Keratinocyte (primary cell): ENCODE results near the gene FAM107B. TPM values are rescaled to one million over a fixed set of nuclear protein-coding genes. Genes with fewer than 3 reads are reported as not detected.
"Not testable (repeated sequence)": the region's sequence is repeated elsewhere in the genome, so short reads cannot be mapped to it uniquely, and the experiment has no call there.

Source experiments
- DNase-seq: peaks from one replicate; pipeline ENCODE4 v3.0.0-alpha.2; 2011; ENCODE audit warnings: low read depth, missing footprints, low spot score
- FAIRE-seq: peaks from 2 replicates; lab custom pipeline; 2011; peaks lifted over from hg19 to GRCh38; lab: Jason Lieb, UNC
- H2AFZ ChIP-seq: 2 replicates; pipeline ENCODE4 v1.6.0; 2012; ENCODE audit warnings: low read length, control low read depth, inconsistent platforms; ENCODE audit not compliant: control insufficient read depth
- H3K27ac ChIP-seq: 2 replicates; pipeline ENCODE4 v1.5.1; 2011; ENCODE audit warnings: low read length; ENCODE audit not compliant: control insufficient read depth, insufficient read depth
- H3K27me3 ChIP-seq: 3 replicates; pipeline ENCODE4 v1.6.0; 2011; ENCODE audit warnings: low read length; ENCODE audit not compliant: control insufficient read depth, insufficient read depth; ENCODE audit errors: extremely low read depth
- H3K36me3 ChIP-seq, 2 experiments: 2 replicates in 1 of 2; 3 replicates in 1 of 2; pipeline ENCODE4 v1.5.1; 2011; ENCODE audit warnings: low read length in 2 of 2, mild to moderate bottlenecking in 1 of 2; ENCODE audit not compliant: control insufficient read depth in 2 of 2, insufficient read depth in 2 of 2; ENCODE audit errors: extremely low read depth in 1 of 2
- H3K4me1 ChIP-seq: 3 replicates; pipeline ENCODE4 v1.5.1; 2011; ENCODE audit warnings: low read length; ENCODE audit not compliant: control insufficient read depth, insufficient read depth; ENCODE audit errors: extremely low read depth
- H3K4me2 ChIP-seq: 3 replicates; pipeline ENCODE4 v1.6.0; 2011; ENCODE audit warnings: low read depth, low read length; ENCODE audit not compliant: control insufficient read depth, insufficient read depth; ENCODE audit errors: extremely low read depth
- H3K4me3 ChIP-seq, 3 experiments: fragments of 200-600 bp in 1 of 3; sonication (generic) in 1 of 3; 2 replicates in 2 of 3; 3 replicates in 1 of 3; pipeline ENCODE4 v1.5.1; 2011 to 2016; ENCODE audit warnings: low read length in 3 of 3, mild to moderate bottlenecking in 3 of 3, control low read depth in 2 of 3, inconsistent platforms in 1 of 3, low read depth in 1 of 3, mixed read lengths in 1 of 3, mixed run types in 1 of 3, moderate library complexity in 1 of 3; ENCODE audit not compliant: control insufficient read depth in 2 of 3, insufficient read depth in 2 of 3; ENCODE audit errors: extremely low read depth in 1 of 3
- H3K79me2 ChIP-seq: 2 replicates; pipeline ENCODE4 v1.6.0; 2012; ENCODE audit warnings: low read length; ENCODE audit not compliant: control insufficient read depth, insufficient read depth
- H3K9ac ChIP-seq: 3 replicates; pipeline ENCODE4 v1.6.0; 2011; ENCODE audit warnings: low read length; ENCODE audit not compliant: control insufficient read depth, insufficient read depth; ENCODE audit errors: extremely low read depth
- H3K9me1 ChIP-seq: 3 replicates; pipeline ENCODE4 v1.6.0; 2011; ENCODE audit warnings: low read length; ENCODE audit not compliant: control insufficient read depth, insufficient read depth; ENCODE audit errors: extremely low read depth
- H3K9me3 ChIP-seq: 2 replicates; pipeline ENCODE4 v1.5.1; 2012; ENCODE audit warnings: low read depth, low read length; ENCODE audit not compliant: control insufficient read depth
- H4K20me1 ChIP-seq: 3 replicates; pipeline ENCODE4 v1.6.0; 2011; ENCODE audit warnings: low read length; ENCODE audit not compliant: control insufficient read depth, insufficient read depth; ENCODE audit errors: extremely low read depth
- EZH2 ChIP-seq: IDR thresholded peaks from one replicate; pipeline ENCODE4 v1.6.1; 2012; ENCODE audit warnings: inconsistent platforms, mild to moderate bottlenecking, low read length, moderate library complexity
- dilution Hi-C: fragments of 300-500 bp; cut with MboI; formaldehyde crosslinking; loops from one replicate; pipeline ENCODE4 v1.7.0; 2020; ENCODE audit warnings: low sequenced_read_pairs; ENCODE audit not compliant: extremely low pct_ligation_motif_present
- polyA plus RNA-seq, 5 experiments: library from polyadenylated mRNA; depleted of rRNA in 3 of 5; stranded (reverse) in 3 of 5; stranded (forward) in 1 of 5; unstranded in 1 of 5; fragments of >200 nt; gene quantifications; 1 replicate in 1 of 5; 2 replicates in 3 of 5; 3 replicates in 1 of 5; pipeline versions ENCODE4 v1.2.1 to v1.2.3, GENCODE V29; 2011 to 2012; ENCODE audit warnings: missing spikeins in 2 of 5, low read depth in 1 of 5, low replicate concordance in 1 of 5
- TF ChIP-seq, protein P1 (sequence below), 3 experiments: IDR thresholded peaks in 1 of 3; conservative IDR thresholded peaks in 1 of 3; optimal IDR thresholded peaks in 1 of 3; 2 replicates in 2 of 3; 3 replicates in 1 of 3; pipeline versions ENCODE3 to v1.5.1; 2011; ENCODE audit warnings: low read length in 3 of 3, mild to moderate bottlenecking in 3 of 3, moderate library complexity in 2 of 3, control low read depth in 1 of 3, inconsistent platforms in 1 of 3; ENCODE audit not compliant: insufficient read depth in 2 of 3; ENCODE audit errors: extremely low read depth in 1 of 3

FAM107B gene
- polyA plus RNA-seq, 1 donor (not counting 4 experiments of a cell fraction or from before 2014, with no cell fraction given), result 8.7 TPM

DNA sequence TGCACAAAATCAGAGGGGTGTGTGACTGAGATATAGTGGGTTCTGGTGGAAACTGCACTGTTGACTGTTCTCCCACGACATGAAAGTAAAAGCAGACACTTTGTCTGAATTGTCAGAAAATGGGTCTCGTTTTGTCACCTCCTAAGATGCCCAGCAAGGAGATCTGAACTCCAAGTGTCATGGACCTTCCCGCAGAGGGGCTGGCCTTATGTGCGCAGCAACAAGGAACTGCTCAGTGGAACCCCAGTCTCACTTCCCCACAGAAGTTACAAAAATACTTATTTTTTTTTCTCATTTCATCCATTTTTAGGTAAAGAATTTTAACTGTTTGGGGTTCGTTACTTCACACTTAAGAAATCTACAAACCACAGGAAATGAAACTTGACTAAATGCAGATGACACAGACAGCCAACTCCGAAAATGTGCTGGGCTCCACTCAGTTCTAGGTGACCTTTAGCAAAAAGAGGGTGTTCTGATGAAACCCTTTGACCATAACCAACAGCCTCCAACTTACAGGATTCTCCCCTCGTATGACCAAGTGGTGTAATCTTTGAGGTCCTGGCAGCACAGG is 115.0 kb downstream of the FAM107B start:
- H2AFZ ChIP-seq, result no peak overlapping the region
- H3K4me2 ChIP-seq, result no peak overlapping the region
- no peaks in the 10 kb centered on the region for H4K20me1 ChIP-seq
- H3K4me3 ChIP-seq, result no peak overlapping the region
- FAIRE-seq (no peak), DNase-seq (no peak)
- no peak overlapping the region for H3K27ac ChIP-seq
- H3K9me1 ChIP-seq, result no peaks in the 10 kb centered on the region
- dilution Hi-C loops, result no loop called here
- H3K9me3 ChIP-seq, result no peaks in the 10 kb centered on the region
- no peak for TF ChIP-seq EZH2
- TF ChIP-seq, protein P1, sequence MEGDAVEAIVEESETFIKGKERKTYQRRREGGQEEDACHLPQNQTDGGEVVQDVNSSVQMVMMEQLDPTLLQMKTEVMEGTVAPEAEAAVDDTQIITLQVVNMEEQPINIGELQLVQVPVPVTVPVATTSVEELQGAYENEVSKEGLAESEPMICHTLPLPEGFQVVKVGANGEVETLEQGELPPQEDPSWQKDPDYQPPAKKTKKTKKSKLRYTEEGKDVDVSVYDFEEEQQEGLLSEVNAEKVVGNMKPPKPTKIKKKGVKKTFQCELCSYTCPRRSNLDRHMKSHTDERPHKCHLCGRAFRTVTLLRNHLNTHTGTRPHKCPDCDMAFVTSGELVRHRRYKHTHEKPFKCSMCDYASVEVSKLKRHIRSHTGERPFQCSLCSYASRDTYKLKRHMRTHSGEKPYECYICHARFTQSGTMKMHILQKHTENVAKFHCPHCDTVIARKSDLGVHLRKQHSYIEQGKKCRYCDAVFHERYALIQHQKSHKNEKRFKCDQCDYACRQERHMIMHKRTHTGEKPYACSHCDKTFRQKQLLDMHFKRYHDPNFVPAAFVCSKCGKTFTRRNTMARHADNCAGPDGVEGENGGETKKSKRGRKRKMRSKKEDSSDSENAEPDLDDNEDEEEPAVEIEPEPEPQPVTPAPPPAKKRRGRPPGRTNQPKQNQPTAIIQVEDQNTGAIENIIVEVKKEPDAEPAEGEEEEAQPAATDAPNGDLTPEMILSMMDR (optimal IDR thresholded peaks at IDR 0.05 in 1 of 3, IDR thresholded peaks at IDR 0.05 in 1 of 3, conservative IDR thresholded peaks at IDR 0.05 in 1 of 3; ENCODE audit: extremely low read depth in 1 of 3, insufficient read depth in 2 of 3, low read length in 3 of 3), result no peak
- no peak overlapping the region for H3K9ac ChIP-seq
- no peaks in the 10 kb centered on the region for H3K79me2 ChIP-seq
- H3K4me1 ChIP-seq, result peaks cover 23% of the 10 kb centered on the region
- no peaks in the 10 kb centered on the region for H3K27me3 ChIP-seq
- H3K36me3 ChIP-seq, result no peaks in the 10 kb centered on the region

DNA sequence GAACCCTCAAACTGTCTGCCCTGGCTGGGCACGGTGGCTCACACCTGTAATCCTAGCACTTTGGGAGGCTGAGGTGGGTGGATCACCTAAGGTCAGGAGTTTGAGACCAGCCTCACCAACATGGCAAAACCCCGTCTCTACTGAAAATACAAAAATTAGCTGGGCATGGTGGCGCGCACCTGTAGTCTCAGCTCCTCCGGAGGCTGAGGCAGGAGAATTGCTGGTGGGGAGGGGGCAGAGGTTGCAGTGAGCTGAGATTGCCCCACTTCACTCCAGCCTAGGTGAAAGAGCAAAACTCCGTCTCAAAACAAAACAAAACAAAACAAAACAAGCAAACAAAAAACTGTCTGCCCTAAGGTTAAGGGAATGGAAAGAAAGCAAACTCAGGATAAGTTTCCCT is 115.6 kb downstream of the FAM107B start:
- H3K9me1 ChIP-seq, H3K9ac ChIP-seq, H4K20me1 ChIP-seq, H3K79me2 ChIP-seq, H3K36me3 ChIP-seq, DNase-seq, H3K9me3 ChIP-seq, H3K27me3 ChIP-seq, H3K4me3 ChIP-seq, H3K27ac ChIP-seq, dilution Hi-C loops, FAIRE-seq, H2AFZ ChIP-seq, H3K4me2 ChIP-seq: not testable (repeated sequence)
- H3K4me1 ChIP-seq, result peaks cover 29% of the 10 kb centered on the region
